COR-L47 (cell line): Measurements from ENCODE around the gene PLEKHG3.
"Not testable (repeated sequence)": the region's sequence is repeated elsewhere in the genome, so short reads cannot be mapped to it uniquely, and the experiment has no call there.

Experiments used
- DNase-seq: peaks from one replicate; lab custom pipeline; 2025; lab: John Stamatoyannopoulos, UW

PLEKHG3 gene

GRCh38 chr14:64688031-64688430 is 16.2 kb upstream of the PLEKHG3 start:
- no peak for DNase-seq

DNA sequence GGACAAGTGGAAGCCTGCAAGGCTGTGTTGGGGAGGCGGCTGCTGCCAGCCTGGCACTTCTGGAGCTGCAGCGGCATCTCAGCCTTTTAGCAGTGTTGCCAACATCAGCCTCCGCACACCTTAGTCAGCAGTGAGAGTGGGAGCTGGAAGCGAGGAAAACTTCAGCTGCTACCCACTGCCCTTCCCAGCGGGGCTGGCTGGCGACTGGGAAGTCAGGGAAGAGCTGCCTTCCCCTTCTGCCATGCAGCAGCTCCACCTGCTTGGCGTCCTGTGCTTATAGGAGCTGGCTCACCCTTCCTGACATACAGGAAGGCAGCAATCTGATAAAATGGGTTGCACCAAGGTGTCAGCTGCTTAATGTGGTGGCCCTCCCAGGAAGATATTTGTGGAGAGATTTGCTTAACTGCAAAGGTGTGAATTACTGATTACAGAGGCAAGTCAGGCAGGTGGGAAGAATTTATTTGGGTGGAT is 15.4 kb upstream of the PLEKHG3 start:
- peak; percentile 39 for DNase-seq

- DNase-seq = no peak
These were observed 14.9 kb upstream of the PLEKHG3 start for GRCh38 chr14:64689289-64689688.

GRCh38 chr14:64690607-64691006 is 13.6 kb upstream of the PLEKHG3 start:
- DNase-seq = not testable (repeated sequence)

GRCh38 chr14:64691376-64691775 is 12.8 kb upstream of the PLEKHG3 start:
- no peak for DNase-seq

DNA sequence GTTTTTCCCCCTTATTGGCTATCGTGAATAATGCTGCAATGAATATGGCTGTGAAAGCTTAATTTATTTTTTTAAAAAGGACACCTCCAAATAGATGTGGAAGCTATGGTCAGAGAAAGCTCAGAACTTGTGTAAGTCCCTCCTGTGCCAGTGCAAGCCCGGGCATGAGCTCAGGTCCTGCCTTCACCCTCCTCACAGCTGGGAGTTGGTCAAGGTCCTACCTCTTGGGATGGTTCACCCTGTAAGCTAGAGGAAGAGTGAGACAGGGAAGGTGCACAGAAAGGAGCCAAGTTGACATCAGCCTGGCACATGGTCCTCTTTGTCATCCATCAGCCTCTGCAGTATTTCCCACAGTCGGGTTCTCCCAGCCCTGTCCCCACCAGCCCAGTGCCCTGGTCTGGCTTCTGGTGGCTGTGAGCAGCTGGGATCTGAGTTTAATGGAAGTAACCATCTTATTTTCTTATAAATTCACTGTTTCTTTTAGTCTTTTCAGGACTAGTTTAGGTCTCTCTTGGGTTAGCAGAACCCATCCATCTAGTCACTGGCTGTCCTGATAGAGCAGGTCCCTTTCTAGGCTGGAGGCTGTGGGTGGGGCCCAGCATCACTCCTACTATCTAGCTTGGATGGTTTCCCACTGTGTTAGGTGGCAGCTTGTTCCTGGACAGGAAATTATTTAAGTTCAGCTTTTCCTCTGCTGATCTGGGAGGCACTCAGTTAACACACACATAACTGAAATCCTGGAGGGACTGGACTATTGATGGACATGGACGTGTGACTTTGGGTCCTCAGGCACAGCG is 11.8 kb upstream of the PLEKHG3 start:
- no peak for DNase-seq

DNA sequence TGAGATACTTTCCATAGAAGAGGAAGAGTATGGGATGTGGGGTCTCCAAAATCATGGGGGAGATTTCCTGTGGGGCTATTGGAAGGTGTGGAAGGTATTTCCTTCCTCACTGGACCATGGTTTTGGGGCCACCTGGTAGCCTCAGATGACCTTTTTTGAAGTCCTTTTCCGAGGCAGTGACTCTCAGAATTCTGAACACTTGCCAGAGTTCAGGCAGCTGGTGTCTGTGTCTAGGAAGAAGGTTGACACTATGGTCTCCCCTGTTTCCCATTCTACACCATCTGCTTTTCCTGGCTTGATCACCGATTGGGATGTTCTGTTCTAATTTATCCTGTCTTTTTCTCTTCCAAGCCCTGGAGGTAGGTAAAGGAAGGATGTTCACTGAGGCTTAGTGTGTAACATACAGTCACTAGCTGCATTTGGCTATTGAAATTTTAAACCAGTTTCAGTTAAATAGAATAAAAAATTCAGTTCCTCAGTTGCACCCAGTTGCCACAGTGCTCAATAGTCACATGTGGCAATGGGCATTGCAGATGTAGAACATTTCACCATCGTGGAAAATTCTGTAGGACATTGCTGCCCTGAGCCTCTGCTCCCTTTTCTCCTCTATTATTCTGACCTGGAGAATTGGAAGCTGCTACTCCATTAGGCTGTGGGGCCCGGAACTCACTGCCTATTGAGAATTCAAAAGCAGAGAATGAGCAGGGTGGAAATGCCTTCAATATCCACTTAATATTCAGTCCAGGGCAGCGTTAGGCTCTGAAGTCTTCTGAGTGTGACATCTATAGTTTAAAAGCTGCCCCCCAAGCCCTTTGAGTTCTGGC is 11.0 kb upstream of the PLEKHG3 start:
- no peak for DNase-seq

GRCh38 chr14:64693810-64694165 is 10.4 kb upstream of the PLEKHG3 start:
- DNase-seq = no peak

DNA sequence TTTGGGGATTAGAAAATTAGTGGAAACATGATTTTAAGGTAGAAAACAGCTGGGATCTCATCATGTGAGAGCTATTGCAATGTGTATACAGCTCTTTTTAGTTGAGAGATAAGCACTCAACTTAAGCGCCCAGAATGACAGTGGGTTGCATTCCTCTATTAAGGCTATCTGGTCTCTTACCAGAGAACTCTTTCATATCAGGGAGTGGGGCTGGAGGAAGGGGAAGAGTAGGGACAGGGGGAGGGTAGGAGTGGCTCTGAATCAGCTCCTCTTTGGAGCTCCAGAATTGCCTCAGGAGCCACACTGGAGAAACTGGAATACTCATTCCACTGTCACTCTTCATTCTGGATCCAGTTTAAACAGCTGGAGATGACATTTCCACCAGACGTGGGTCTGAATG is 9.2 kb upstream of the PLEKHG3 start:
- DNase-seq = no peak

DNA sequence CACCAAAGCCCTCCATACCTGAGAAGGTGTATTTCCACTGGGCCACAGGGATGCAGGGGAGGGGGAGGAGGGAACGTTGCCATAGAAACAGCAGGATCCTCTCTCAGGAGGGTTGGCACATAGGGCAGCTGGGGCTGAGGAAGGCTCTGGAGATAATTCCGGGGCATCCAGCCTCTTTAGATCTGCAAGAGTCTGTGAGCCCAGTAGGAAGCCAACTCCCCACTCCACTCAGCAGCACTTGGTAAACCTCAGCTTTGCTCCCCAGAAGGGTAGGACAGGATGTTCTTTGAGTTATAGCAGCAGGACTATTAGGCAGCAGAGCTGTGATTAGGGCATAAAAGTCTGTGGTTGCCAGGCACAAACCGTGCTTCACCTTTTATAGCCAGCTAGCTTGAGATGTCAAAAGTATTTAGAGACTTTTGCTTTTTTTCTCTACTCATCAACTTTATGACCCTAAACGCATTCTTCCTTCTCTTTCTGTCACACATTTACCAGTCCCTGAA is 7.8 kb upstream of the PLEKHG3 start:
- DNase-seq = peak; percentile 21

DNA sequence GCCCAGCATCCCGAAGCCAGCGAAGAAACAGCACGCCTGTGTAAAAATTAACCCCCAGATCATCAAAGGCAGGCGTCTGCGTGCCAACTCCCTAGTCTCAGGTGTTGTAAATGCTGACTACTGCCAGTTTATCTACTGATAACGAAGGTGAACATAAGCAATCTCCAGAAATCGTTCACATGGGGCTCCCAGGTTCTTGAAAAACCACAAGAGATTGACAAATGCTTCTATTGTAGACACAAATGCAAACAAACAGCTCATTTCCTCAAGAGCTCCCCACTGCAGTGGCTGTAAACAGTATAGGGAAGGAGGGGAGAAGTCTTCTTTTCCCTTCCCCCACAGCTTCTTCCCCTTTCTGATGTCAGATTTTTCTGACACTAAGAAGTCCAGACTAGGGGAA is 5.3 kb upstream of the PLEKHG3 start:
- no peak for DNase-seq

DNA sequence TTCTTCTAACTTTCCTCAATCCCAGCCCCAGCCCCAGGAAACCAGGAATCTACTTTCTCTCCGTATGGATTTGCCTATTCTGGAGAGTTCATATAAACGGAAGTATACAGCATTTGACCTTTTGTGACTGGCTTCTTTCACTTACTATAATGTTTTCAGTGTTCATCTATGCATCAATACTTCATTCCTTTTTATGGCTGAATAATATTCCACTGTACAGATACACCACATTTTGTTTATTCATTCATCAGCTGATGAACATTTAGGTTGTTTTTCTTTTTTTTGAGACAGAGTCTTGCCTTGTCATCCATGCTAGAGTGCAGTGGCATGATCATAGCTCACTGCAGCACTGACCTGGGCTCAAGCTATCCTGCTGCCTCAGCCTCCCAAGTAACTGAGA is 3.9 kb upstream of the PLEKHG3 start:
- no peak for DNase-seq

DNA sequence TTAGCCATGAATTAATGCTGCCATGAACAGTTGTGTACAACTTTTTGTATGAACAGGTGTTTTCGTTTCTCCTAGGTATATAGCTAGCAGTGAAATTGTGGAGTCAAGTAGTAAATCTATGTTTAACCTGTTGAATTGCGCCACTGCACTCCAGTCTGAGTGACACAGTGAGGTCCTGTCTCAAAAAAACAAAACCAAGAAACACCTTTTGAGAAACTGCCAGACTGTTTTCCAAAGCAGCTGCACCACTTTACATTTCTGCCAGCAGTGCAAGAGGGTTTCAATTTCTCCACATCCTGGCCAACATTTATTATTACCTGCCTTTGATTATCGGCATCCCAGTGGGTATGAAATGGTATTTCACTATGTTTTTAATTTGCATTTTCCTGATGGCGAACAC is 3.3 kb upstream of the PLEKHG3 start:
- no peak for DNase-seq

- peak; percentile 54 for DNase-seq
These were observed 2.6 kb upstream of the PLEKHG3 start for GRCh38 chr14:64701660-64702059.

DNA sequence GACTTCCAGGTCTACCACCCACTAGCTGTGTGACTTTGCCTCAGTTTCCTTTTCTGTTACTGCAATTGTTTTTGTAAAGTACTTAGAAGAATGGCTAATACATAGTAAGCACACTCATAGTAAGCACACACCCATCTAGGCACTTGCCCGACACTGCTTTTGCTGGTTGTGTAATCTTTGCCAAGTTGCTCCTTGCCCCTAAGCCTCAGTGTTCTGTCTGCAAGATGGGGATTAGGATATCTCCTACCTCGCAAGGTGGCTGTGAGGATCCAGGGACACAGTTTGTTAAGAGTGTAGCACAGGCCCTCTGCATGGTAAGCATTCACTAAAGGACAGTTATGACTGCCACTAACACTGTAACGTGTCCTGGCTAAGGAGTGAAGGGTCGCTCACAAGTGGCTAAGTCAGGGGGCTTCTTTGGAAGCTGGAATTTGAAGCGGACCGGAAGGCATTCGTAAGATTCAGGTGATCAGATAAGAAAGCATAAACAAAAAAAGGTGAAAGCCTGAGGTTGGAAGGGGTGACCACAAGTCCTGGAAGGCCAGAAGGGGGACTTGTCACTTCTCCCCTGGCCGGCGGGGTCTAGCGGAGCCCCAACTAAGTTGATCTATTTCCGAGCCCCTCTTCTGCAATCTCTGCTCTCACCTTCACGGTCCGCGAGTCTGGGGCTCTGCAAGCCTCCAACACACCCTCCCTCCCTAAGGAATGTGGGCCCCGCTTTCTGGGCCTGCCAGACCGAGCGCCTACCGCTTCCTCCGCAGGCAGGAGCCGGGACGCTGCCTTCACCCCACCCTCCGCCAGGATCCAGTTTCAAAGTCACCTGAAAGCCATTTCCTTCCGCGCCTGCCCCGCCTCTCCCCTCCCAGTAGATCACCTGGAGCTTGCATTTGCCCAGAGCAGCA is 1.5 kb upstream of the PLEKHG3 start:
- DNase-seq = no peak

GRCh38 chr14:64703395-64704142 is 655 bp upstream of the PLEKHG3 start:
- peak; percentile 76 for DNase-seq

GRCh38 chr14:64704743-64705380 is 638 bp downstream of the PLEKHG3 start:
- DNase-seq = peak; percentile 33

DNA sequence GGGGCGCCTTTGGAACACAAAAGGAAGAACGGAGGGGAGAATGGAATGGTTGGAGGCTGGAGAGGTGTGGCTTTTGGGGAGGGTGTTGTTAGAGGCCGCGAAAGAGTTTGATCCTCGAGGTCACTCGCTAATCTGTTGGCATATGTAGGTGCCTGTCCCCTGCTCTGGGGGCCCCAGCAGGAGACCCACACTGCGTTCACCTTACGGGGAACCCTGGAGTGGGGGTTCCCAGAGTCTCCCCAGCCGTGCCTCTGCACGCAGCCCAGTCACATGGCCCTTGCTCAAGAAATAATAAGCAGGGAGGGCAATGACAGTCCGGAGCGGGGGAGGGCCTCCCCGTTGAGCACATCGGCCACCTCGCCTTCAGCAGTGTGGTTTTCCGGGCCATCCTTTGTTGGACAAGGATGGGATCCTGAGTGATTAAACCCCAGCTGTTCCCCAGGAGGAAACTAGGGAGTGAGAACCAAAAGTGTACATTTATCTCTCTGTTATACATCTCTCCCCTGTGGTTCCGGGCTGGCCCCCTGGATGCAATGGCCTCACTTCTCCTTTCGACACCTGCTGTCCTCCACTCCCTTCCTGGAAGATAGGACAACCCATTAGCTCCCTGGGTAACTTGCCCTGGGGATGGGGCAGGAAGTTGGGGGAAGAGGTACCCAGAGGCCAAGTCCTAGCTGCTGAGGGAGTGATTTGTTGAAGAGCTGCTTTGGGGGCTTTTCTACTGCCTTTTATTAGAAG is 1.3 kb downstream of the PLEKHG3 start:
- peak; percentile 47 for DNase-seq

- no peak for DNase-seq
These were observed 1.9 kb downstream of the PLEKHG3 start for GRCh38 chr14:64706119-64706592.
